Chondrocyte (in vitro differentiated cells): ENCODE data around the gene AP1AR. TPM values are rescaled to one million over a fixed set of nuclear protein-coding genes. Genes with fewer than 3 reads are reported as not detected.

ENCODE experiments used
- DNase-seq: peaks from one replicate; pipeline ENCODE4 v3.0.0; 2021; ENCODE audit warnings: mixed read lengths, low spot score
- H3K27ac Mint-ChIP-seq: one replicate; pipeline ENCODE4 v1.8.0; 2021; ENCODE audit warnings: mild to moderate bottlenecking, moderate library complexity, mixed read lengths; ENCODE audit not compliant: unreplicated experiment
- H3K27me3 Mint-ChIP-seq: 2 replicates; pipeline ENCODE4 v1.8.0; 2021; ENCODE audit warnings: low read depth, mixed read lengths
- H3K36me3 Mint-ChIP-seq: 2 replicates; pipeline ENCODE4 v1.8.0; 2021; ENCODE audit warnings: low read depth, mixed read lengths
- H3K4me1 Mint-ChIP-seq: 2 replicates; pipeline ENCODE4 v1.8.0; 2021; ENCODE audit warnings: low read depth, mild to moderate bottlenecking, mixed read lengths
- H3K4me3 Mint-ChIP-seq: one replicate; pipeline ENCODE4 v1.8.0; 2021; ENCODE audit warnings: mild to moderate bottlenecking, moderate library complexity, mixed read lengths; ENCODE audit not compliant: unreplicated experiment
- H3K9me3 Mint-ChIP-seq: 2 replicates; pipeline ENCODE4 v1.8.0; 2021; ENCODE audit warnings: low read depth, mixed read lengths
- total RNA-seq: library from RNA; stranded (reverse); gene quantifications from 3 replicates; pipeline ENCODE4 v1.2.1, GENCODE V29; 2021
- TF ChIP-seq, protein P1 (sequence below): fragments of 200-600 bp; sonication (generic); IDR thresholded peaks from 2 replicates; pipeline ENCODE4 v1.5.0; 2021; ENCODE audit warnings: antibody characterized with exemption, mild to moderate bottlenecking, moderate library complexity

AP1AR gene
- total RNA-seq, 1 donor from 2014 or later, result 15.0 TPM

DNA sequence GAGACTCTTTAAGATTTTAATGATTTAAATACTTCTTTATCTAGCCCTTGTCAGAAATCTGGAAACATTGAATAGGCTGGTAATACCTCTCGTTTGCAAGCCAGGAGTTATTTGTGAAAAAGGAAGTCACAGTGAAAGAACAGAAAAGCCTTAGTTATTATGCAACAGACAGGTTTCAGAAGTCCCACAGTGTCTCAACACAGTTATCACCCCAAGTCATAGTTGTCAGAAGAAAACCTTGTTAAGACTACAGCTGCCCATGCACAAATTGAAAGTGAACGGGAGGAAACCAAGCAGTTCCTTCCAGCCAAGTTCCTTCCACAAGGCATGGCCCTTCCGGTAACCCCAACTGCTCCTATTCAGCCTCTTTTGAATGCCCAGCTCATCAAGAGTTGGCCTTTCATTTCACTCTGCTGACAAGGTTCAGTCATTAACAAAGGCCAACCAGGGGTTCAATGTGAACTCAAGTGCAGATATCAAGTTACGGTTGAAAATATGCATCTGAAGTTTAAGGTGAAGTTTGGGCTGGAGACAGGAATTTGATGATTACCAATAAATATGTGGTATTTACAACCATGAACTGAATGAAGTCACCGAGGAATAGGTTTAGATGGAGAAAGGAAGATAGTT lies 81.1 kb downstream of the AP1AR start:
- Mint-ChIP-seq H3K27me3 (no peaks in the 10 kb centered on the region), H3K4me1 (peaks cover 5% of the 10 kb centered on the region), H3K4me3 (no peak overlapping the region), H3K9me3 (no peaks in the 10 kb centered on the region), H3K27ac (no peak overlapping the region), H3K36me3 (peaks cover 4% of the 10 kb centered on the region)
- no peak for DNase-seq
- TF ChIP-seq, protein P1, sequence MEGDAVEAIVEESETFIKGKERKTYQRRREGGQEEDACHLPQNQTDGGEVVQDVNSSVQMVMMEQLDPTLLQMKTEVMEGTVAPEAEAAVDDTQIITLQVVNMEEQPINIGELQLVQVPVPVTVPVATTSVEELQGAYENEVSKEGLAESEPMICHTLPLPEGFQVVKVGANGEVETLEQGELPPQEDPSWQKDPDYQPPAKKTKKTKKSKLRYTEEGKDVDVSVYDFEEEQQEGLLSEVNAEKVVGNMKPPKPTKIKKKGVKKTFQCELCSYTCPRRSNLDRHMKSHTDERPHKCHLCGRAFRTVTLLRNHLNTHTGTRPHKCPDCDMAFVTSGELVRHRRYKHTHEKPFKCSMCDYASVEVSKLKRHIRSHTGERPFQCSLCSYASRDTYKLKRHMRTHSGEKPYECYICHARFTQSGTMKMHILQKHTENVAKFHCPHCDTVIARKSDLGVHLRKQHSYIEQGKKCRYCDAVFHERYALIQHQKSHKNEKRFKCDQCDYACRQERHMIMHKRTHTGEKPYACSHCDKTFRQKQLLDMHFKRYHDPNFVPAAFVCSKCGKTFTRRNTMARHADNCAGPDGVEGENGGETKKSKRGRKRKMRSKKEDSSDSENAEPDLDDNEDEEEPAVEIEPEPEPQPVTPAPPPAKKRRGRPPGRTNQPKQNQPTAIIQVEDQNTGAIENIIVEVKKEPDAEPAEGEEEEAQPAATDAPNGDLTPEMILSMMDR, result no peak

DNA sequence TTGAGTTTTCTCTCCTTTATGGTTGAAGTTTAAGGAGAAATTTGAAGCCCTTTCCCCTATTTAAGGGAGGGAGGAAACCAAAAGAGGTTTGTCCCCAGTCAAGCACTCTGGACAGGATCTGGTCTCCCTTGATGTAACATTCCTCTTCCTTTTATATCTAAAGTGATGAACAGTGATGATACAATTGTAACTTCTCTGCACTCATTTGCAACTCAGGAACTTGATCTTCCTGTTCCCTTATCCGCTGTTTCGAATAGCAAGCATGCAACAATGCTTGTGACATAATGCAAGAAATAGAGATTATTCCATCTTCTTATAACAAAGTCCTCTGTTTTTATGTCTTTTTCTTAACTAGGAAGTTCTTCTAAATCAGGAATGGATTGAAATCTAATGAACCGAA lies 83.9 kb downstream of the AP1AR start:
- TF ChIP-seq, protein P1, result no peak
- Mint-ChIP-seq H3K27me3 (peaks cover 2% of the 10 kb centered on the region), H3K9me3 (no peaks in the 10 kb centered on the region), H3K36me3 (peaks cover 8% of the 10 kb centered on the region), H3K4me1 (no peaks in the 10 kb centered on the region), H3K27ac (no peak overlapping the region), H3K4me3 (no peak overlapping the region)
- no peak for DNase-seq

GRCh38 chr4:112316360-112316759 lies 84.8 kb downstream of the AP1AR start:
- Mint-ChIP-seq H3K27ac (no peak overlapping the region), H3K27me3 (peaks cover 2% of the 10 kb centered on the region), H3K4me1 (no peaks in the 10 kb centered on the region), H3K9me3 (no peaks in the 10 kb centered on the region), H3K4me3 (no peak overlapping the region), H3K36me3 (peaks cover 8% of the 10 kb centered on the region)
- no peak for DNase-seq
- TF ChIP-seq, protein P1, result no peak

- H3K27me3 Mint-ChIP-seq, result peaks cover 5% of the 10 kb centered on the region
- DNase-seq, result no peak
- H3K9me3 Mint-ChIP-seq, result no peaks in the 10 kb centered on the region
- no peak overlapping the region for H3K4me3 Mint-ChIP-seq
- no peak overlapping the region for H3K27ac Mint-ChIP-seq
- TF ChIP-seq, protein P1, result no peak
- H3K36me3 Mint-ChIP-seq, result peaks cover 8% of the 10 kb centered on the region
- peaks cover 3% of the 10 kb centered on the region for H3K4me1 Mint-ChIP-seq
Observed at GRCh38 chr4:112318239-112319142, 86.9 kb downstream of the AP1AR start.

Other genes starting within 250 kb of the AP1AR start
- 0.53 to 0.74 TPM (median 0.62 TPM) in 3 replicates for gene FAM241A, start 86.3 kb upstream of the AP1AR start, total RNA-seq
- 3.2 to 3.9 TPM (median 3.8 TPM) in 3 replicates for gene TIFA, start 54.1 kb downstream of the AP1AR start, total RNA-seq
- gene ALPK1, start 65.6 kb downstream of the AP1AR start, total RNA-seq, result 6.2 to 11.3 TPM (median 6.5 TPM) in 3 replicates